Hepatocyte (in vitro differentiated cells): ENCODE results near the gene CCBE1.

Source experiments
- CTCF ChIP-seq: fragments of 200-600 bp; sonication (generic); IDR thresholded peaks from 2 replicates; pipeline ENCODE4 v1.5.1; 2016; ENCODE audit warnings: antibody characterized with exemption, mild to moderate bottlenecking; ENCODE audit not compliant: poor library complexity
- EZH2phosphoT487 ChIP-seq: fragments of 200-600 bp; sonication (generic); IDR thresholded peaks from one replicate; pipeline ENCODE4 v1.6.1; 2018; ENCODE audit warnings: antibody characterized with exemption, mild to moderate bottlenecking, low read depth, moderate library complexity; ENCODE audit not compliant: unreplicated experiment, severe bottlenecking

GRCh38 chr18:59743566-59743965 is 46.3 kb upstream of the CCBE1 start:
- TF ChIP-seq CTCF: no peak
- no peak for TF ChIP-seq EZH2phosphoT487
